Endothelial cell of umbilical vein (primary cell): ENCODE data around the gene CEP72. TPM values are rescaled to one million over a fixed set of nuclear protein-coding genes. Genes with fewer than 3 reads are reported as not detected.

ENCODE experiments used
- BruUV-seq: library from RNA; stranded (reverse); fragments of 400-500 nt; replicated peaks from 2 replicates; lab custom pipeline; 2021; lab: Mats Ljungman, UMichigan
- CTCF ChIA-PET: fragments of 300-600, 350-600 bp; sonication (Branson Sonifier 250); formaldehyde crosslinking; loops from one replicate; lab custom pipeline; 2021; ENCODE audit warnings: antibody characterized with exemption, inconsistent platforms; lab: Charles Lee
- POLR2A ChIA-PET: fragments of 300-600, 350-600 bp; sonication (Branson Sonifier 250); formaldehyde crosslinking; loops from one replicate; lab custom pipeline; 2021; ENCODE audit warnings: antibody characterized with exemption, inconsistent platforms; lab: Charles Lee
- DNase-seq: peaks from one replicate; pipeline ENCODE4 v3.0.0-alpha.2; 2011; ENCODE audit warnings: low read depth, low spot score
- FAIRE-seq: peaks from 2 replicates; lab custom pipeline; 2011; peaks lifted over from hg19 to GRCh38; lab: Jason Lieb, UNC
- H2AFZ ChIP-seq: 2 replicates; pipeline ENCODE4 v1.6.0; 2012; ENCODE audit warnings: low read depth, low read length, control low read depth, inconsistent platforms
- H3K27ac ChIP-seq: 2 replicates; pipeline ENCODE4 v1.5.1; 2011; ENCODE audit warnings: low read depth, mild to moderate bottlenecking, control low read depth, low read length, moderate library complexity; ENCODE audit not compliant: insufficient read depth
- H3K27me3 ChIP-seq, 2 experiments: 2 replicates each; pipeline versions ENCODE4 v1.6.0 to v1.6.1; 2011; ENCODE audit warnings: low read length in 2 of 2, mixed read lengths in 1 of 2; ENCODE audit not compliant: control insufficient read depth in 2 of 2, insufficient read depth in 2 of 2
- H3K36me3 ChIP-seq, 2 experiments: 2 replicates in 1 of 2; 3 replicates in 1 of 2; pipeline ENCODE4 v1.5.1; 2011; ENCODE audit warnings: low read length in 2 of 2, mild to moderate bottlenecking in 1 of 2, moderate library complexity in 1 of 2; ENCODE audit not compliant: control insufficient read depth in 2 of 2, insufficient read depth in 2 of 2; ENCODE audit errors: extremely low read depth in 1 of 2
- H3K4me1 ChIP-seq: 3 replicates; pipeline ENCODE4 v1.5.1; 2011; ENCODE audit warnings: mild to moderate bottlenecking, low read length; ENCODE audit not compliant: control insufficient read depth, insufficient read depth; ENCODE audit errors: extremely low read depth
- H3K4me2 ChIP-seq: 2 replicates; pipeline ENCODE4 v1.6.1; 2011; ENCODE audit warnings: low read length, control low read depth, mixed read lengths; ENCODE audit not compliant: insufficient read depth
- H3K4me3 ChIP-seq, 3 experiments: fragments of 200-600 bp in 1 of 3; sonication (generic), shearing (Covaris generic) in 1 of 3; replicated peaks in 1 of 3; 2 replicates each; pipeline ENCODE4 v1.5.1; 2011 to 2016; ENCODE audit warnings: control low read depth in 3 of 3, low read length in 3 of 3, mild to moderate bottlenecking in 2 of 3, inconsistent platforms in 1 of 3, low read depth in 1 of 3, moderate library complexity in 1 of 3; ENCODE audit not compliant: insufficient read depth in 1 of 3
- H3K79me2 ChIP-seq: 2 replicates; pipeline ENCODE4 v1.6.0; 2012; ENCODE audit warnings: low read length, inconsistent platforms; ENCODE audit not compliant: control insufficient read depth, insufficient read depth
- H3K9ac ChIP-seq: replicated peaks from 2 replicates; pipeline ENCODE3; 2011; ENCODE audit warnings: low read length, control low read depth; ENCODE audit not compliant: insufficient read depth; ENCODE audit errors: extremely low read depth
- H3K9me1 ChIP-seq: replicated peaks from 3 replicates; pipeline ENCODE4 v1.6.0; 2011; ENCODE audit warnings: mild to moderate bottlenecking, low read length; ENCODE audit not compliant: control insufficient read depth, insufficient read depth; ENCODE audit errors: extremely low read depth
- H3K9me3 ChIP-seq: replicated peaks from 2 replicates; pipeline ENCODE4 v1.5.1; 2012; ENCODE audit warnings: low read length, inconsistent platforms; ENCODE audit not compliant: control insufficient read depth, insufficient read depth
- H4K20me1 ChIP-seq: replicated peaks from 2 replicates; pipeline ENCODE3; 2011; ENCODE audit warnings: mild to moderate bottlenecking, low read length; ENCODE audit not compliant: control insufficient read depth, insufficient read depth; ENCODE audit errors: extremely low read depth
- CTCF ChIP-seq, 2 donors: IDR thresholded peaks; 1 replicate in 1 of 2; 2 replicates in 1 of 2; pipeline ENCODE4 v1.5.1; 2011; ENCODE audit warnings: low read length in 2 of 2, mild to moderate bottlenecking in 2 of 2, moderate library complexity in 2 of 2, control low read depth in 1 of 2, inconsistent platforms in 1 of 2, low read depth in 1 of 2; ENCODE audit not compliant: insufficient read depth in 1 of 2; ENCODE audit errors: extremely low read depth in 1 of 2
- JUN ChIP-seq: IDR thresholded peaks from 2 replicates; pipeline ENCODE4 v1.6.1; 2011; ENCODE audit warnings: borderline replicate concordance, low read depth; ENCODE audit not compliant: insufficient read length, insufficient read depth
- MYC ChIP-seq: IDR thresholded peaks from one replicate; pipeline ENCODE4 v1.6.1; 2011; ENCODE audit warnings: mild to moderate bottlenecking, low read depth, low read length
- POLR2A ChIP-seq: IDR thresholded peaks from 2 replicates; pipeline ENCODE4 v1.6.1; 2012; ENCODE audit warnings: low read depth, mild to moderate bottlenecking, control low read depth, low read length
- POLR2AphosphoS5 ChIP-seq: IDR thresholded peaks from 2 replicates; pipeline ENCODE4 v1.6.1; 2012; ENCODE audit warnings: low read depth, mild to moderate bottlenecking, control low read depth, low read length, moderate library complexity; ENCODE audit not compliant: insufficient read depth
- dilution Hi-C: fragments of 300-500 bp; cut with MboI; formaldehyde crosslinking; loops from one replicate; pipeline ENCODE4 v1.15.0; 2019; ENCODE audit warnings: low sequenced_read_pairs; ENCODE audit not compliant: extremely low pct_ligation_motif_present
- intact Hi-C: fragments of 100-400 bp; cut with micrococcal nuclease; formaldehyde crosslinking; loops from one replicate; pipeline ENCODE4 v1.10.0; 2022
- polyA plus RNA-seq, 4 experiments: library from polyadenylated mRNA; depleted of rRNA in 3 of 4; stranded (reverse) in 3 of 4; unstranded in 1 of 4; fragments of >200 nt; gene quantifications; 2 replicates each; pipeline versions ENCODE4 v1.2.1 to v1.2.3, GENCODE V29; 2011 to 2012; ENCODE audit warnings: missing spikeins in 1 of 4
- total RNA-seq: library from RNA; stranded (reverse); gene quantifications from 2 replicates; pipeline ENCODE4 v1.2.3, GENCODE V29; 2021

Gene CEP72
- total and polyA plus RNA-seq, 2 donors (not counting 3 experiments of a cell fraction or from before 2014, with no cell fraction given): 2.9 to 9.5 TPM

GRCh38 chr5:610744-611730, 1.1 kb upstream of the CEP72 start:
- H2AFZ ChIP-seq: peak overlapping the region; percentile 98
- H3K9ac ChIP-seq: peak overlapping the region; percentile 29
- dilution Hi-C loops: no loop called here
- peaks cover 27% of the 10 kb centered on the region for H3K79me2 ChIP-seq
- H3K36me3 ChIP-seq: no peaks in the 10 kb centered on the region
- H3K9me1 ChIP-seq: no peaks in the 10 kb centered on the region
- ChIA-PET CTCF (no interaction called here), POLR2A (interaction anchor here (0.7 kb wide), 1 partner anchor 281 kb away, joined by 3 read pairs; the partner anchor contains the start of gene BRD9)
- no peak for FAIRE-seq
- H3K4me3 ChIP-seq: peak overlapping the region in 1 of 3 experiments; percentile 92
- no peaks in the 10 kb centered on the region for H3K9me3 ChIP-seq
- H3K27ac ChIP-seq: no peak overlapping the region
- TF ChIP-seq CTCF (IDR thresholded peaks at IDR 0.05; ENCODE audit: extremely low read depth in 1 of 2, insufficient read depth in 1 of 2, low read depth in 1 of 2, low read length in 2 of 2): no peak
- TF ChIP-seq POLR2AphosphoS5: no peak
- TF ChIP-seq MYC: no peak
- no peak for TF ChIP-seq POLR2A
- TF ChIP-seq JUN: no peak
- no peaks in the 10 kb centered on the region for H3K27me3 ChIP-seq
- no peak for DNase-seq
- BruUV-seq: no TSS peak
- intact Hi-C loops: loop anchor here (5.0 kb wide), 2 partner anchors 139 to 1191 kb away; partner anchors contain the start of gene NDUFS6
- H3K4me1 ChIP-seq: peaks cover 2% of the 10 kb centered on the region
- H3K4me2 ChIP-seq: peak overlapping the region; percentile 61
- no peaks in the 10 kb centered on the region for H4K20me1 ChIP-seq
